BJ (cell line): ENCODE data around the gene AP1B1. TPM values are rescaled to one million over a fixed set of nuclear protein-coding genes. Genes with fewer than 3 reads are reported as not detected.
"Not testable (repeated sequence)": the region's sequence is repeated elsewhere in the genome, so short reads cannot be mapped to it uniquely, and the experiment has no call there.

ENCODE experiments used
- CTCF ChIA-PET: fragments of 350-600 bp; formaldehyde crosslinking; extraction: SDS; loops from one replicate; lab custom pipeline; 2021; ENCODE audit warnings: antibody characterized with exemption, inconsistent platforms; lab: Yijun Ruan, JAX
- POLR2A ChIA-PET: fragments of 300-600 bp; sonication (Branson Sonifier 250); formaldehyde crosslinking; extraction: SDS; loops from one replicate; lab custom pipeline; 2021; ENCODE audit warnings: antibody characterized with exemption; lab: Charles Lee
- DNase-seq: peaks from one replicate; pipeline ENCODE4 v3.0.0-alpha.2; 2011; ENCODE audit warnings: low read depth
- H3K27me3 ChIP-seq: 2 replicates; pipeline ENCODE4 v1.6.0; 2011; ENCODE audit warnings: low read length; ENCODE audit not compliant: control insufficient read depth, insufficient read depth
- H3K36me3 ChIP-seq: 2 replicates; pipeline ENCODE4 v1.5.1; 2011; ENCODE audit warnings: low read length; ENCODE audit not compliant: control insufficient read depth, insufficient read depth
- H3K4me3 ChIP-seq: 2 replicates; pipeline ENCODE4 v1.5.1; 2011; ENCODE audit warnings: low read depth, mild to moderate bottlenecking, control low read depth, low read length
- CTCF ChIP-seq: IDR thresholded peaks from 2 replicates; pipeline ENCODE4 v1.5.1; 2011; ENCODE audit warnings: low read depth, mild to moderate bottlenecking, control low read depth, inconsistent platforms, low read length, moderate library complexity; ENCODE audit not compliant: insufficient read depth
- polyA plus RNA-seq: library from polyadenylated mRNA; depleted of rRNA; stranded (reverse); fragments of >200 nt; gene quantifications from 2 replicates; pipeline ENCODE4 v1.2.3, GENCODE V29; 2011

Gene AP1B1
- polyA plus RNA-seq, 1 experiment = 75.0 TPM

DNA sequence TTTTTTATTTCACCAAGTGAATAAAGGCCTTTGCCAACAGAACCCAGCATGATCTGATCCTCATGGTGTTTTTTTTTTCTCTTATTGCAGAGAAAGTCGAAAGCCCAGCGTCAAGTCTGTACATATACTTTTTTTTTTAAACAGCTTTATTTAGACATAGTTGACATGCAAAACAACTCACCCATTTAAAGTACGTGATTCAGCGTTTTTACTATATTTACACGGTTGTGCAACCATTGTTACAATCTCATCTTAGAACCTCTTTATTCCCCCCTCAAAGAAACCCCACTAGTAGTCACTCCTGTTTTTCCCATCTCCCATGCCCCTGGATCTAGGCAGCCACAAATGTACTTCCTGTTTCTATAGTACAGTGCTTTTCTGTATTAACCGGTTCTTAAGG, 20.6 kb upstream of the AP1B1 start:
- H3K27me3 ChIP-seq = peaks cover 3% of the 10 kb centered on the region
- POLR2A ChIA-PET = no interaction called here
- no peak for TF ChIP-seq CTCF
- no peaks in the 10 kb centered on the region for H3K36me3 ChIP-seq
- H3K4me3 ChIP-seq = no peak overlapping the region
- no peak for DNase-seq
- CTCF ChIA-PET = no interaction called here

GRCh38 chr22:29401538-29401937, 13.2 kb upstream of the AP1B1 start:
- H3K36me3 ChIP-seq, DNase-seq, H3K27me3 ChIP-seq, H3K4me3 ChIP-seq, POLR2A ChIA-PET, CTCF ChIA-PET: not testable (repeated sequence)

DNA sequence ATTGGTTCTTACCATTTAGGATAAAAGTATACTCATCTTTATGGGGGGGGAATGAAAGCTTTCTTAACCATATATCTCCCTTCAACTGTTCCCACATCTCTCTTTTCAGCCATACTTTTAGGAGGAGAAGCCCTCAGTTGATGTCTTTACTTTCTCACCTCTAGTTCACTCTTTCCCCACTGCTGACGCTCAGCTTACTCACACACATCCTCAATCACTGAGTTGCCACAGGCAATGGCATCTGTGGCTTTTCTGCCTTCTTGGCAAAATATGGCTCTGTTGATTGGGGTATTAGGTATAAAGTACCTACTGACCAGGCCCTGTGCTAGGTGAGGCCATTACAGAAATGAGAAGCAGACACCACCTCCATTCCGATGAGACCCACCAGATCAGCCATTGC, 12.2 kb upstream of the AP1B1 start:
- TF ChIP-seq CTCF = no peak
- Histone ChIP-seq H3K27me3 (peaks cover 5% of the 10 kb centered on the region), H3K36me3 (no peaks in the 10 kb centered on the region), H3K4me3 (no peak overlapping the region)
- ChIA-PET CTCF (no interaction called here), POLR2A (no interaction called here)
- DNase-seq = no peak

GRCh38 chr22:29397791-29398190, 9.4 kb upstream of the AP1B1 start:
- TF ChIP-seq CTCF = no peak
- no peak for DNase-seq
- Histone ChIP-seq H3K27me3 (peaks cover 2% of the 10 kb centered on the region), H3K36me3 (no peaks in the 10 kb centered on the region), H3K4me3 (no peak overlapping the region)
- ChIA-PET CTCF (interaction anchor here (1.0 to 1.3 kb wide), 3 partner anchors 9 to 691 kb away, joined by 3 to 4 read pairs (median 3); partner anchors contain the start of gene AP1B1), POLR2A (no interaction called here)

- POLR2A ChIA-PET = no interaction called here
- no peak for TF ChIP-seq CTCF
- no peak overlapping the region for H3K4me3 ChIP-seq
- H3K36me3 ChIP-seq = no peaks in the 10 kb centered on the region
- CTCF ChIA-PET = interaction anchor here (1.2 to 1.4 kb wide), 5 partner anchors 15 to 128 kb away, joined by 3 to 7 read pairs (median 4); no protein-coding TSS in a partner anchor
- DNase-seq = no peak
- no peaks in the 10 kb centered on the region for H3K27me3 ChIP-seq
Observed at GRCh38 chr22:29396126-29396525, 7.8 kb upstream of the AP1B1 start.
